GM19397 (cell line): ENCODE measurements around the gene MFAP1.
"Not testable (repeated sequence)": the region's sequence is repeated elsewhere in the genome, so short reads cannot be mapped to it uniquely, and the experiment has no call there.

ENCODE experiments used
- ATAC-seq: cut with Tn5 transposase; IDR thresholded peaks from one replicate; pipeline ENCODE4 v1.9.1; 2021; ENCODE audit warnings: mild to moderate bottlenecking, moderate library complexity; ENCODE audit not compliant: unreplicated experiment

The MFAP1 gene

GRCh38 chr15:43825305-43825704 is 815 bp upstream of the MFAP1 start:
- not testable (repeated sequence) for ATAC-seq

GRCh38 chr15:43821505-43821904 is 3.0 kb downstream of the MFAP1 start:
- ATAC-seq = no peak

GRCh38 chr15:43815064-43815463 is 9.4 kb downstream of the MFAP1 start:
- not testable (repeated sequence) for ATAC-seq

- ATAC-seq = no peak
Measured at GRCh38 chr15:43808960-43809678, 15.4 kb downstream of the MFAP1 start.

- ATAC-seq = no peak
Measured at GRCh38 chr15:43808435-43808950, 16.0 kb downstream of the MFAP1 start.

GRCh38 chr15:43802676-43803075 is 21.8 kb downstream of the MFAP1 start:
- ATAC-seq = not testable (repeated sequence)

- peak; percentile 84 for ATAC-seq
Measured at GRCh38 chr15:43800286-43801141, 24.0 kb downstream of the MFAP1 start, which contains the start of gene HYPK. TSS of gene HYPK (plus strand) at chr15:43800599. CDS start at chr15:43800623, 24 bp downstream.

- no peak for ATAC-seq
Measured at GRCh38 chr15:43799945-43800285, 24.6 kb downstream of the MFAP1 start, which contains the start of gene SERINC4. TSS of gene SERINC4 (minus strand) at chr15:43800220. CDS start at chr15:43799986, 234 bp downstream.

- no peak for ATAC-seq
Measured at GRCh38 chr15:43799209-43799944, 25.1 kb downstream of the MFAP1 start.

- no peak for ATAC-seq
Measured at GRCh38 chr15:43796566-43796965, 27.9 kb downstream of the MFAP1 start.

GRCh38 chr15:43795997-43796396 is 28.5 kb downstream of the MFAP1 start:
- ATAC-seq = no peak

GRCh38 chr15:43795197-43795596 is 29.3 kb downstream of the MFAP1 start:
- no peak for ATAC-seq

GRCh38 chr15:43794269-43795037 is 30.0 kb downstream of the MFAP1 start:
- ATAC-seq = no peak

- ATAC-seq = no peak
Measured at GRCh38 chr15:43793647-43794046, 30.8 kb downstream of the MFAP1 start.

GRCh38 chr15:43792761-43793476 is 31.6 kb downstream of the MFAP1 start:
- peak; percentile 19 for ATAC-seq

- ATAC-seq = peak; percentile 84
Measured at GRCh38 chr15:43791993-43792760, 32.3 kb downstream of the MFAP1 start, which contains the start of gene SERF2. TSS of gene SERF2 (plus strand) at chr15:43792320. CDS start at chr15:43792377, 57 bp downstream.

- ATAC-seq = no peak
Measured at GRCh38 chr15:43789409-43789808, 35.1 kb downstream of the MFAP1 start.

- no peak for ATAC-seq
Measured at GRCh38 chr15:43779016-43779415, 45.5 kb downstream of the MFAP1 start.
